HG03280 (cell line): ENCODE data around the gene GRAMD1B.
"Not testable (repeated sequence)": the region's sequence is repeated elsewhere in the genome, so short reads cannot be mapped to it uniquely, and the experiment has no call there.

Experiments
- ATAC-seq: cut with Tn5 transposase; IDR thresholded peaks from one replicate; pipeline ENCODE4 v1.9.1; 2021; ENCODE audit warnings: mild to moderate bottlenecking, moderate library complexity; ENCODE audit not compliant: unreplicated experiment

Gene GRAMD1B

DNA sequence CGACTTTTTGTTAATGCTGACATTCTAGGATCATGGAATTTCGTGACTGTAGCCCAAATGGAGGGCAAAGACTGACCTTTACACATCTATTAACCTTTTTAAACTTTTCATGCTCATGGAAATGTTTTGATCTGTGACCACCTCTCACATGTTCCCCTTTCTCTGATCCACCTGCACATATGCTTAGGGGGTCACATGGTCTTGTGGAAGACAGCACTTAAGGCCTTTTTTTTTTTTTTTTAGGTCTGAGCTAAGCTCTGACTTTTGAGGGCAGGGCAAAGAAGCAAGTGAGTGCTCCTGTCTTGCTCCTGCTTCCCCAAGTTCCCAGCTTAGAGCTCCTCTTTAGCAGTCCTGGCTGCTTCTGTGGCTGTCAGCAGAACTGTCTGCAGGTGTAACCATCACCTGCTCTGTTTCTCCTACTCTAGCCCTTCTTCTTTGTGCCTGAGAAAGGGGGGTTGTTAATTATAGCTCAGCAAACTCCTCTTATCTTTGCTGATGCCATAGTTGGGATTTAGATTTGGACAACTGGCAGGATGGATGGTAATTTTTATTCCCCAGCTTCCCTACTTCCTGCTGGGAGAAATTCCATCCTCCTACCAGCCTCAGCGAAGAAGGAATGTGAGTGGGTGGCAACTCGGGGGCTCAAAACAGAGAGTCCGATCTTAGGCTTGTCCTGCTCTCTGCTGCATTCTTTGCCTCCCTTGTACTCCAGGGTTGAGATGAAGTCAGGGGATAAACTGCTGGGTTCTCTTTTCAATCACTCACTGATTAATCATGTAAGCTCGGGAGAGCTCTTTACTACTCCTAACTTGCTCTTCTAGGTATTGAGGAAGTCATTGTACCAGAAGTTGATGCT lies 64.4 kb downstream of the GRAMD1B start:
- ATAC-seq = no peak

DNA sequence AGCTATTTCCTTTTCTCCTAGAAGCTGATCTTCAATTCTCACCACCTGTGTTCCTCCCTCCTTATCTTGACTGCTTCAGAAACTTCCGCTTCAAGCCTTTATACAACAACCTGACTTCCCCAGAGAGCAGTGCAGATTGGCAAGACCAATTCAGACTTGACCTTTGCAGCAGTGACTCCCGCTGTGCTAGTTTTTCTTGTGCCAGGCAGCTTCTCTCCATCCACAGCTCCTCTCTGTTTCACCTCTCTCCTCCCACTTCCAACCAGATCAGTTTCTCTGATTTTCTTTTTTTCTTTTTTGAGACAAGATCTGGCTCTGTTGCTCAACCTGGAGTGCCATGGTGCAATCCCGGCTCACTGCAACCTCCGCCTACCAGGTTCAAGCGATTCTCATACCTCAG lies 74.3 kb downstream of the GRAMD1B start:
- ATAC-seq = no peak

GRCh38 chr11:123505546-123506299 lies 75.7 kb downstream of the GRAMD1B start:
- ATAC-seq = peak; percentile 59

- no peak for ATAC-seq
These were observed 77.0 kb downstream of the GRAMD1B start for GRCh38 chr11:123507043-123507442.

DNA sequence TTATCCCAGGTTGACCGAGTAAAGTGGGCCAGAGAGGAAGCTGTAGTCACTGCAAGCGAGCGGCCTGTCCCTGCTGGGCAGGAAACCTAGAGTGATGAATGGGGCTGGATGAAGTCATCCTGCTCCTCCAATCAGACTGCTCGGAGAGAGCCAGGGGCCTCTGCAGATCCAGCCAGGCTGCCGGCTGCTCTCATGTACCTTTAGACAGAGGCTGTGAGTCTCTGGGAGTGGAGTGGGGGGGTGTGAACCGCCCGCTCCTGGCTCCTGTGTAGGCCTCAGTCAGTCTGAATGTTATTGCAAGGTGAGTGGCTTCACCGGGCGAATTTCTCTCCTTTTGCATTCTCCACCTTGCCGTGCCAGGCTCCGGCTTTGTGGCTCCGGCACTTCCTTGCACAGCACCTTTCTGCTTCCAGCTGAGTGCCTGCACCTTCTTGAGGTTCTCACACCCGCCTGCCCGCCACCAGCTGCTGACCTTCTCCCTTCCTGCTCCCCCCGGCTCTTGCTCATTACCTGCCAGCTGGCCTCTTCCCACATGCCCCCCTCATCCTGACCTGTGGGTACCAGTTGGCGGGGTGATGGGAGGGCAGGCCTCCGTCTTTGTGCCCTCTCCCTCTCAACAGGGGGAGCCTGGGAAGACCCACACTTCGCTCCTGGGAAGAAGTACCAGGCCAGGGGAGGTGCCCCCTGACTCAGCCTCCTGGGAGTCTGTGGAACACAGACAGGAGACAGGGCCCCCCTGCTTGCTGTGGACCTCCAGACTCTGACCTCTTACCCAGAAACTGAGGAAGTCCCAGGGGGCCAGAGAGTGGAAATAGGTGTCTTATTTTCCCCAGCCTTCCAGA lies 79.9 kb downstream of the GRAMD1B start:
- ATAC-seq = no peak

DNA sequence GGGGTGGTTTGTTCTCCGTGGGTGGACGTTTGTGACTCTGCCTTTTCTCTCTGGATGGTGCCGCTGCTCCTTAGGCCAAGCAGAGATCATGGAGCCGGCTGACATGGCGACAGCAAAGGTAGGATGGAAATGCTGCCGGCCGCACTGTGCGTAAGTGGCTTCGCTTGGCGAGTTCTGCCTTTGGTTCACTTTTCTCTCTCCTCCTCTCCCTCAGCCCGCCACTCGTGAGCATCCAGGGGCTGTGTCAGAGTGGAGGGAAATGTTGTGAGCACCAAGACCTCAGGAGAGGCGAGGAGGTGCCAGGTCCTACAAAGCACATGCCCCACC lies 80.5 kb downstream of the GRAMD1B start:
- ATAC-seq = no peak

GRCh38 chr11:123511037-123511870 lies 81.2 kb downstream of the GRAMD1B start:
- peak; percentile 94 for ATAC-seq

DNA sequence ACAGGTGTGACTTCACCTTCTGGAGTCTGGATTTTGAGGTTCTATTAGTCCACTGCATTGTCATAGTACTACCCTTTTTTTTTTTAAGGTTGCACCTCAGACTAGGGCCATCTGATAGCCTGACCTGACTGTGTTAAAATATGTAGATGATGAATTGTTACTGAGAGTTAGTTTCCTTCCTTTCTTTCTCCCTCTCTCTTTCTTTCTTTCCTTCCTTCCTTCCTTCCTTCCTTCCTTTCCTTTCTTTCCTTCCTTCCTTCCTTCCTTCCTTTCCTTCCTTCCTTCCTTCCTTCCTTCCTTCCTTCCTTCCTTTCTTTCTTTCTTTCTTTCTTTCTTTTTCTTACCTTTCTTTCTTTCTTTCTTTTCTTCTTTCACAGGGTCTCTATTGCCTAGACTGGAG lies 83.2 kb downstream of the GRAMD1B start:
- ATAC-seq = not testable (repeated sequence)

DNA sequence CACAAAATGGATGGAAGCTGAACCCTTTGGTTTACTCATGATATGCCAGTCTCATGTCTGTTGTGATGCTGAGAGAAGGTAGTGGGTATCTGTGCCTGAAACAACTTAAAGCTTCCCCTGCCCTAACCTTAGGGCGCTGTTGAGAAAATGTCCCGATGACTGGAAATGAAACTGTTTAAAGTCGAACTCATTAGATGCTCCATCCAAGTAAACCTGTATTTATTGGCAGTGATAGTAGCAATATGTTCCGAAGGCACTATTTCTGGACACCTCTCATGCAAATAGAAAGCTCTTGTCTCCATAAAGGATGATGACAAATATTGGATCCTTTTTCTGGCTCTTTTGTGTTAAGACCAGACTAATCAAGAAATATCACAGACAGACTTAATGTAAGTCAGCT lies 86.2 kb downstream of the GRAMD1B start:
- no peak for ATAC-seq

GRCh38 chr11:123517559-123518364 lies 87.7 kb downstream of the GRAMD1B start:
- no peak for ATAC-seq

DNA sequence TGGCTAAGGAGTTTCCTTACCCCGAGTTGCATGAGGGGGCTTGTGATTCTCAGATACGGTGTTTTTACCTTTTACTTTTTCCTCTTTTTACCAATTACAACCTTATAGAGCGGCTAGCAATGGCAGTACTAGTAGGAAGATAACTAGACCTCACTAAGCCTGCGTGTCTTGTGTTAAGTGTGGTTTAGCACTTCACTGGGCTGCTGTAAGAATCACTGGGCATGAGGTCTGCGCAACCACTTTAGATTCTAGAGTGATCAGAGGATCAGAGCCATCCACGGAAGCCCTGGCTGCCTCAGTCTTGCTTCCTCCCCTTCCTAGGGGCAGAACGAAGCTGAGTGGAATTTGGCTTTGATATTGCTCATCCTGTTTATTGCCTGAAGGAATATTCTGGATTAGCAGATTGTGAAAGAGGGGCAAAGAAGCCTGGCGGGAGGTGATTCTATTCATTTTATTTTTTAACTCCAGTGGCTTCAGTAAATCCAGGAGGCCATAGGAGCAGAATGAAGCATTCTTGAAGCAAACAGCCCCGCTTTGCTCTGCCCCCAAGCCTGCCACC lies 88.5 kb downstream of the GRAMD1B start:
- no peak for ATAC-seq

DNA sequence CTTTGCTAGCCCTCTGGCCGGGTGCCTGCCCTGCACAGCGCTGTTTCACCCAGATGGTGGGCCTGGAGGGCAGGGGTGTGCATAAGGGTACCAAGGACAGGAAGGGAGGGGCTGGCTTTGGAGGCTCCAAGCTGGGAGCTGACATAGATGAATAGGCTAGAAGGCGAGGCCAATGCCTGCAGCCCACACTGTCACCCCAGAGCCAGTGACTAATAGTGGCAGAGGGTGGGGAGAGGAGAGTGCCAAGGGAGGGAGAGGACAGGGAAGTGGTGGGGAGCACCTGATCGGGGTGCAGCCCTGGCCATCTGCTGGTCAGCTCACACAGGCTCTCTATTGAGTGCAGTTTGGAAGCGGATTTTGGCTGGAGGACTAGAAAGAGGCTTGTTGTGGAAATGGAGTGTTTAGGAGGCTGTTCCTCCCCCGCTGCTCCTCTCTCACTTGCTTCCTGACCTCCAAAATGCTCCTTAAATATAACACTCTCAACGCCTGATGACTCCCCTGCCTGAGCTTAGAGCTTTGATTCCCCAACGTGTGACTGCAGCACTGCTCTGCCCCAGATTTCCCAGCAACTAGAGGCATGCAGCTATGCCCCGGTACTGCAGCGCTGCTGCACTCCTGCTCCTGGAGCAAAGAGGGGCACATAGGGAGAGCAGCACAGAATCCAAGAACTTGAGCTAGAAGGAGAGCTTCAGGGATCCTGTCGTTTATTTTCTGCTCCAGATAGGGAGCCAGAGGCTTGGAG lies 89.2 kb downstream of the GRAMD1B start:
- no peak for ATAC-seq

- no peak for ATAC-seq
These were observed 89.7 kb downstream of the GRAMD1B start for GRCh38 chr11:123519797-123520193.

DNA sequence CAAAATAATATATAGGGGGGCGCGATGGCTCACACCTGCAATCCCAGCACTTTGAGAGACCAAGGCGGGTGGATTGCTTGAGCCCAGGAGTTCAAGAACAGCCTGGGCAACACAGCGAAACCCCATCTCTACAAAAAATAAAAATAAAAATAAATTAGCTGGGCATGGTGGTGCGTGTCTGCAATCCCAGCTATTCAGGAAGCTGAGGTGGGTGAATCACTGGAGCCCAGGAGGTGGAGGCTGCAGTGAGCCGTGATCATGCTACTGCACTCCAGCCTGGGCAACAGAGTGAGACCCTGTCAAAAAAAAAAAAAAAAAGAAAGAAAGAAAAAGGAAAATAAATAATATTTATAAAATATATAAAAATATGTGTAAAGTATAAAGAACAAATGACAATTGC lies 90.4 kb downstream of the GRAMD1B start:
- ATAC-seq = not testable (repeated sequence)

DNA sequence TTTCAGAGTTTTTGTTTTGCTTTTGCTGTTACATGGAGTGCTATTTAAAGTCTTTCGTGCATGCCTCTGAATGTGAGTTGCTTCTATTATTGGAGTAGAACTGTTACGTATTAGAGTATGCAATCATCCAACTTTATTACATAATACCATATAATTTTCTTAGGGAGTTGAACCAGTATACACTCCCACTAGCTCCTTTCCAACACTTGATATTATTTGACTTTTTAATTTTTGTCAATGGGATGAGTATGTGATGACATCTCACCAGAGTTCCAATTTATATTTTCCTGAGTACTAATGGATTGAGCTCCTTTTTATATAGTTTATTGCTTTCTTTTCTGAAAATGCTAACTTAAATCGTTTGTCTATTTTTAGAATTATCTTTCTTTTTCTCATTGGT lies 90.9 kb downstream of the GRAMD1B start:
- ATAC-seq = no peak

DNA sequence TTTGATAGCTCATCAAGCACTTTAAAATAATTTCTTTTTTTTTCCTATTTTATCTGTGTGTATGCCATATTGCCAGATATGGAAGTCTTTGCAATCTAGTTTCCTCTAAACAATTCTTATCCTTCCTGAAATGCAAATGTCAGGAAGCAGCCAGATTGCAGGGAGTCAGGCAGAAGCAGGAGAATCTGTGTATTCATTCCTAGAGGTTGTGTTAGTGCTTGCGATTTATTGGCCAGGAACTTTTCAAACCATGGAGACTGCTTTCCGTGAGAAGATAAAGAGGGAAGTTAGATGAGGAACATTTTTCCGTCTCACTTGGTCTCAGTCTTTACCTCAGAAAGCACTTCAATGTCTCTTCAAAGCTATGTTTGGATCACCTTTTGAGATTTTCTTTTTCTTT lies 91.9 kb downstream of the GRAMD1B start:
- no peak for ATAC-seq

DNA sequence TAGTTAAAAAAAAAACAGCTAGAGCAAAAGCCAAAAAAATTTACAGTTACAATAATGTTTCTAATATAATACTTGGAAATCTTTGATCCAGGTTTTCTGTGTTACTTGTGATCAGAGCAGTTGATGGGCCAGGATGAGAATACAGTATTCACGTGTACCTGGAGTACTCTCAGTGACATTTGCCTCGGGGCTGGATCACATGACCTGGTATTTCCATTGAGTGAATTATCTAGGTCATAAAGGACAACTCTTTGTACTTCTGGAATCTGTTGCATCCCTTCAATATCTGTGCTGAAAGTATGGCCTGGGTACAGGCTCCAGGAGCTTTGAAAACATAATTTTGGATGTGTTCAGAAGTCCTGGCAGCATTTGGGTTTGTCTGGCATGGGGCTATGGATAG lies 93.5 kb downstream of the GRAMD1B start:
- no peak for ATAC-seq

GRCh38 chr11:123525097-123525496 lies 95.0 kb downstream of the GRAMD1B start:
- ATAC-seq = no peak

GRCh38 chr11:123525511-123525918 lies 95.4 kb downstream of the GRAMD1B start:
- ATAC-seq = no peak
